AG04449 (cell line): ENCODE measurements around the gene CCDC85C.

Experiments
- CTCF ChIA-PET: fragments of 350-600 bp; formaldehyde crosslinking; extraction: SDS; loops from one replicate; lab custom pipeline; 2021; ENCODE audit warnings: antibody characterized with exemption; lab: Yijun Ruan, JAX
- POLR2A ChIA-PET: fragments of 400-600, 350-600 bp; formaldehyde crosslinking; extraction: SDS; loops from one replicate; lab custom pipeline; 2020; ENCODE audit warnings: antibody characterized with exemption, inconsistent platforms; lab: Yijun Ruan, JAX
- DNase-seq: peaks from one replicate; pipeline ENCODE4 v3.0.0-alpha.2; 2010; ENCODE audit warnings: low read depth, low spot score
- H3K4me3 ChIP-seq: 2 replicates; pipeline ENCODE4 v1.5.1; 2011; ENCODE audit warnings: low read depth, mild to moderate bottlenecking, control low read depth, low read length
- CTCF ChIP-seq: IDR thresholded peaks from one replicate; pipeline ENCODE4 v1.5.1; 2011; ENCODE audit warnings: mild to moderate bottlenecking, moderate library complexity, low read length, control low read depth, inconsistent platforms; ENCODE audit not compliant: insufficient read depth; ENCODE audit errors: missing control alignments

CCDC85C gene

GRCh38 chr14:99584823-99585222 is 19.2 kb downstream of the CCDC85C start:
- ChIA-PET CTCF (interaction anchor here (1.2 kb wide), 1 partner anchor 51 kb away, joined by 3 read pairs; no protein-coding TSS in a partner anchor), POLR2A (no interaction called here)
- no peak overlapping the region for H3K4me3 ChIP-seq
- DNase-seq: no peak
- no peak for TF ChIP-seq CTCF

GRCh38 chr14:99581938-99582337 is 22.1 kb downstream of the CCDC85C start:
- CTCF ChIA-PET: interaction anchor here (1.0 to 1.3 kb wide), 2 partner anchors 41 to 48 kb away, joined by 3 to 4 read pairs; no protein-coding TSS in a partner anchor
- no peak for TF ChIP-seq CTCF
- POLR2A ChIA-PET: no interaction called here
- H3K4me3 ChIP-seq: no peak overlapping the region
- no peak for DNase-seq

GRCh38 chr14:99581374-99581773 is 22.6 kb downstream of the CCDC85C start:
- H3K4me3 ChIP-seq: no peak overlapping the region
- CTCF ChIA-PET: interaction anchor here (1.0 to 1.3 kb wide), 2 partner anchors 42 to 49 kb away, joined by 3 to 4 read pairs; no protein-coding TSS in a partner anchor
- TF ChIP-seq CTCF: no peak
- DNase-seq: no peak
- POLR2A ChIA-PET: no interaction called here

- ChIA-PET CTCF (interaction anchor here (0.5 to 0.8 kb wide), 3 partner anchors 14 to 30 kb away, joined by 3 read pairs; no protein-coding TSS in a partner anchor), POLR2A (interaction anchor here (0.9 to 1.8 kb wide), 3 partner anchors 10 to 24 kb away, joined by 3 to 7 read pairs (median 4); partner anchors contain the start of gene CCDC85C)
- DNase-seq: no peak
- no peak overlapping the region; the same call in 1 of the 2 replicates for H3K4me3 ChIP-seq
- TF ChIP-seq CTCF: no peak
Measured at GRCh38 chr14:99579903-99580571, 24.0 kb downstream of the CCDC85C start.

- no peak for TF ChIP-seq CTCF
- ChIA-PET CTCF (interaction anchor here (0.5 to 0.8 kb wide), 2 partner anchors 13 to 31 kb away, joined by 3 read pairs; no protein-coding TSS in a partner anchor), POLR2A (interaction anchor here (0.9 to 1.8 kb wide), 3 partner anchors 11 to 25 kb away, joined by 3 to 7 read pairs (median 4); partner anchors contain the start of gene CCDC85C)
- no peak overlapping the region for H3K4me3 ChIP-seq
- no peak for DNase-seq
Measured at GRCh38 chr14:99579120-99579836, 24.7 kb downstream of the CCDC85C start.
